ENCODE data around the gene PABPN1L. TPM values are rescaled to one million over a fixed set of nuclear protein-coding genes. Genes with fewer than 3 reads are reported as not detected.
A peak's percentile ranks its signal among the peaks of the same experiment; 100 is the strongest.
"Not testable (repeated sequence)": the region's sequence is repeated elsewhere in the genome, so short reads cannot be mapped to it uniquely, and the experiment has no call there.

PABPN1L gene
- total RNA-seq, 2 donors from 2014 or later, result not detected

GRCh38 chr16:88893127-88893968, 26.9 kb upstream of the PABPN1L start:
- H3K36me3 ChIP-seq, result peaks cover 5% of the 10 kb centered on the region
- H3K4me3 ChIP-seq, result no peak overlapping the region
- no peak for TF ChIP-seq CTCF (IDR thresholded peaks at IDR 0.05)
- peaks cover 0 to 5% of the 10 kb centered on the region in 2 donors for H3K4me1 ChIP-seq
- H3K27ac ChIP-seq, result no peak overlapping the region
- no peaks in the 10 kb centered on the region for H3K9me3 ChIP-seq
- no peaks in the 10 kb centered on the region for H3K27me3 ChIP-seq
- DNase-seq (ENCODE audit: low spot score), result no peak

- H3K36me3 ChIP-seq, result peaks cover 5% of the 10 kb centered on the region
- peaks cover 0 to 17% of the 10 kb centered on the region in 2 donors for H3K4me1 ChIP-seq
- H3K27ac ChIP-seq, result no peak overlapping the region
- H3K4me3 ChIP-seq, result no peak overlapping the region
- no peak for DNase-seq (ENCODE audit: low spot score)
- no peaks in the 10 kb centered on the region for H3K27me3 ChIP-seq
- H3K9me3 ChIP-seq, result no peaks in the 10 kb centered on the region
- TF ChIP-seq CTCF (IDR thresholded peaks at IDR 0.05), result no peak
Observed at GRCh38 chr16:88892065-88892464, 25.6 kb upstream of the PABPN1L start.

GRCh38 chr16:88891083-88891482, 24.6 kb upstream of the PABPN1L start:
- no peak for TF ChIP-seq CTCF (IDR thresholded peaks at IDR 0.05)
- no peak for DNase-seq (ENCODE audit: low spot score)
- Histone ChIP-seq H3K27me3 (no peaks in the 10 kb centered on the region), H3K36me3 (no peaks in the 10 kb centered on the region), H3K9me3 (no peaks in the 10 kb centered on the region), H3K27ac (no peak overlapping the region), H3K4me3 (no peak overlapping the region), H3K4me1 (peaks cover 0 to 26% of the 10 kb centered on the region in 2 donors)

GRCh38 chr16:88889702-88890352, 23.4 kb upstream of the PABPN1L start:
- H3K36me3 ChIP-seq; H3K9me3 ChIP-seq; DNase-seq (ENCODE audit: low spot score); H3K27ac ChIP-seq; H3K4me3 ChIP-seq; H3K27me3 ChIP-seq: not testable (repeated sequence)
- peaks cover 0 to 31% of the 10 kb centered on the region in 2 donors for H3K4me1 ChIP-seq

GRCh38 chr16:88888461-88889387, 22.3 kb upstream of the PABPN1L start:
- H3K4me1 ChIP-seq, result peaks cover 0 to 31% of the 10 kb centered on the region in 2 donors
- no peak for TF ChIP-seq CTCF (IDR thresholded peaks at IDR 0.05)
- H3K36me3 ChIP-seq, result peaks cover 6% of the 10 kb centered on the region
- no peaks in the 10 kb centered on the region for H3K27me3 ChIP-seq
- H3K9me3 ChIP-seq, result no peaks in the 10 kb centered on the region
- no peak overlapping the region for H3K4me3 ChIP-seq
- peak overlapping the region; percentile 51 to 60 for H3K27ac ChIP-seq
- no peak for DNase-seq (ENCODE audit: low spot score)
